AG04450 (cell line): ENCODE data around the gene NNT. TPM values are rescaled to one million over a fixed set of nuclear protein-coding genes. Genes with fewer than 3 reads are reported as not detected.
"Not testable (repeated sequence)": the region's sequence is repeated elsewhere in the genome, so short reads cannot be mapped to it uniquely, and the experiment has no call there.

ENCODE experiments used
- CTCF ChIA-PET: fragments of 300-600, 350-600 bp; formaldehyde crosslinking; extraction: SDS; loops from one replicate; lab custom pipeline; 2022; ENCODE audit warnings: antibody characterized with exemption, inconsistent platforms; lab: Charles Lee
- POLR2A ChIA-PET: fragments of 350-600 bp; formaldehyde crosslinking; extraction: SDS; loops from one replicate; lab custom pipeline; 2021; ENCODE audit warnings: antibody characterized with exemption, inconsistent platforms; lab: Yijun Ruan, JAX
- DNase-seq: peaks from one replicate; pipeline ENCODE4 v3.0.0-alpha.2; 2011; ENCODE audit warnings: low read depth, low spot score
- H3K27ac ChIP-seq: one replicate; pipeline ENCODE4 v1.5.1; 2012; ENCODE audit warnings: low read depth, low read length, control low read depth
- H3K27me3 ChIP-seq: one replicate; pipeline ENCODE4 v1.6.0; 2012; ENCODE audit warnings: low read length; ENCODE audit not compliant: control insufficient read depth, insufficient read depth
- H3K4me3 ChIP-seq: 2 replicates; pipeline ENCODE4 v1.5.1; 2011; ENCODE audit warnings: mild to moderate bottlenecking, low read depth, low read length, control low read depth
- H3K9me3 ChIP-seq: 2 replicates; pipeline ENCODE4 v1.5.1; 2012; ENCODE audit warnings: low read length; ENCODE audit not compliant: control insufficient read depth, insufficient read depth
- polyA plus RNA-seq: library from polyadenylated mRNA; depleted of rRNA; stranded (reverse); fragments of >200 nt; gene quantifications from 2 replicates; pipeline ENCODE4 v1.2.3, GENCODE V29; 2011; rRNA removed
- TF ChIP-seq, protein P1 (sequence below): IDR thresholded peaks from 2 replicates; pipeline ENCODE4 v1.5.1; 2011; ENCODE audit warnings: low read depth, low read length, control low read depth, inconsistent platforms

NNT gene
- polyA plus RNA-seq, 1 experiment = 64.6 TPM

DNA sequence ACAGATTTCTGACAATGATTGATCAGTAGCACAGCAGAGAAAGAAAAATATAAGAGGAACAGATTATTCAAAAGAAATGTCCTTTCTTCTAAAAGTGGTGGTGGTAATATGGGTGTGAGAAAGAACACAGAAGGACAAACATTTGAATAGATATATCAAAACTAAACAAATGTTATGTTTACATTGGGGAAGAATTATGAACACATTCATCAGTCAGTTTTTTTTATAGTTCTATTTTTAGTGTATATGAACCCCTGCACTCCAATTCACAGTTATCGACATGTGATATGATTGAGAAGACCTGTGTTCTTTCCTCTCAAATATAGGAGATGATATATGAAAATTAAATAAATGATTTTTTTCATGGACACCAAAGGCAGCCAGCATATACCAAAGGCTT lies 128.6 kb downstream of the NNT start:
- ChIA-PET CTCF (interaction anchor here (0.6 to 6.9 kb wide), 4 partner anchors 100 to 1042 kb away, joined by 3 to 145 read pairs (median 12); no protein-coding TSS in a partner anchor), POLR2A (no interaction called here)
- TF ChIP-seq, protein P1, sequence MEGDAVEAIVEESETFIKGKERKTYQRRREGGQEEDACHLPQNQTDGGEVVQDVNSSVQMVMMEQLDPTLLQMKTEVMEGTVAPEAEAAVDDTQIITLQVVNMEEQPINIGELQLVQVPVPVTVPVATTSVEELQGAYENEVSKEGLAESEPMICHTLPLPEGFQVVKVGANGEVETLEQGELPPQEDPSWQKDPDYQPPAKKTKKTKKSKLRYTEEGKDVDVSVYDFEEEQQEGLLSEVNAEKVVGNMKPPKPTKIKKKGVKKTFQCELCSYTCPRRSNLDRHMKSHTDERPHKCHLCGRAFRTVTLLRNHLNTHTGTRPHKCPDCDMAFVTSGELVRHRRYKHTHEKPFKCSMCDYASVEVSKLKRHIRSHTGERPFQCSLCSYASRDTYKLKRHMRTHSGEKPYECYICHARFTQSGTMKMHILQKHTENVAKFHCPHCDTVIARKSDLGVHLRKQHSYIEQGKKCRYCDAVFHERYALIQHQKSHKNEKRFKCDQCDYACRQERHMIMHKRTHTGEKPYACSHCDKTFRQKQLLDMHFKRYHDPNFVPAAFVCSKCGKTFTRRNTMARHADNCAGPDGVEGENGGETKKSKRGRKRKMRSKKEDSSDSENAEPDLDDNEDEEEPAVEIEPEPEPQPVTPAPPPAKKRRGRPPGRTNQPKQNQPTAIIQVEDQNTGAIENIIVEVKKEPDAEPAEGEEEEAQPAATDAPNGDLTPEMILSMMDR = no peak
- Histone ChIP-seq H3K9me3 (no peaks in the 10 kb centered on the region), H3K27ac (no peak overlapping the region), H3K27me3 (no peaks in the 10 kb centered on the region), H3K4me3 (no peak overlapping the region)
- DNase-seq = no peak

DNA sequence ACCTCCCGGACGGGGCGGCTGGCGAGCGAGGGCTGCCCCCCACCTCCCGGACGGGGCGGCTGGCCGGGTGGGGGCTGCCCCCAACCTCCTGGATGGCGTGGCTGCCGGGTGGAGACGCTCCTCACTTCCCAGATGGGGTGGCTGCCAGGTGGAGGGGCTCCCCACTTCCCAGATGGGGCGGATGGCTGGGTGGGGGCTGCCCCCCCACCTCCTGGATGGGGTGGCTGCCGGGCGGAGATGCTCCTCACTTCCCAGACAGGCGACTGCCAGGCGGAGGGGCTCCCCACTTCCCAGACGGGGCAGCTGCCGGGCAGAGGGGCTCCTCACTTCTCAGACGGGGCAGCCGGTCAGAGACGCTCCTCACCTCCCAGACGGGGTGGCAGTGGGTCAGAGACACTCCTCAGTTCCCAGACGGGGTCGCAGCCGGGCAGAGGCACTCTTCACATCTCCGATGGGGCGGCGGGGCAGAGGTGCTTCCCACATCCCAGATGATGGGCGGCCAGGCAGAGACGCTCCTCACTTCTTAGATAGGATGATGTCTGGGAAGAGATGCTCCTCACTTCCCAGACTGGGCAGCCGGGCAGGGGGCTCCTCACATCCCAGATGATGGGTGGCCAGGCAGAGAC lies 143.1 kb downstream of the NNT start:
- H3K4me3 ChIP-seq, H3K27ac ChIP-seq, DNase-seq, H3K27me3 ChIP-seq, CTCF ChIA-PET, POLR2A ChIA-PET: not testable (repeated sequence)
- H3K9me3 ChIP-seq = peaks cover 11% of the 10 kb centered on the region; the same call in 1 of the 2 replicates

DNA sequence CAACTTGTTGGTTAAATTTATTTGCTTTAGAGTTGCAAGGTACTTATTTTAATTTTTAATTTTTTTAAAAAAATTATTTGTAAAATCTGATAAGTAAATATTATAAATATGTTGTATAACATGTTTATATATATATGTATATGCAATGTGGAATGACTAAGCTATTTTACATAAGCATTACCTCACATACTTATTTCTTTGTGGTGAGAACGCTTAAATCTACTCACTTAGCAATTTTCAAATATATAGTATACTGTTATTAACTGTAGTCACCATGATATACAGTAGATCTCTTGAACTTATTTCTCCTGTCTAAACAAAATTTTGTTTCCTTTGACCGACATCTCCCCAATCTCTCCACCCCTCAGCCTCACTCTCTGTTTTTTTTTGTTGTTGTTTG lies 147.8 kb downstream of the NNT start:
- TF ChIP-seq, protein P1 = no peak
- no peaks in the 10 kb centered on the region for H3K27me3 ChIP-seq
- DNase-seq = no peak
- no peak overlapping the region for H3K4me3 ChIP-seq
- H3K27ac ChIP-seq = no peak overlapping the region
- POLR2A ChIA-PET = no interaction called here
- CTCF ChIA-PET = no interaction called here
- peaks cover 11% of the 10 kb centered on the region; the same call in 1 of the 2 replicates for H3K9me3 ChIP-seq

DNA sequence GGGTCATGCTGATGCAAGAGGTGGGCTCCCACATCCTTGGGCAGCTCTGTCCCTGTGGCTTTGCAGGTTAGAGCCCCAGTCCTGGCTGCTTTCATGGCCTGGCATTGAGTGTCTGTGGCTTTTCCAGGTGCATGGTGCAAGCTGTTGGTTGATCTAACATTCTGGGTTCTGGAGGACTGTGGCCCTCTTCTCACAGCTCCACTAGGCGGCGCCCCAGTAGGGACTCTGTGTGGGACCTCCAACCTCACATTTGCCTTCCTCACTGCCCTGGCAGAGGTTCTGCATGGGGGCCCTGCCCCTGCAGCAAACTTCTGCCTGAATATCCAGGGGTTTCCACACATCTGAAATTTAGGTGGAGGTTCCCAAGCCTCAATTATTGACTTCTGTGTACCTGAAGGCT lies 150.1 kb downstream of the NNT start:
- Histone ChIP-seq H3K27me3 (no peaks in the 10 kb centered on the region), H3K9me3 (no peaks in the 10 kb centered on the region), H3K4me3 (no peak overlapping the region), H3K27ac (no peak overlapping the region)
- CTCF ChIA-PET = no interaction called here
- no peak for DNase-seq
- TF ChIP-seq, protein P1 = no peak
- POLR2A ChIA-PET = no interaction called here

Other genes with a start within 250 kb of the NNT start
- gene CCL28, start 190.8 kb upstream of the NNT start, polyA plus RNA-seq = 0.04 TPM in 2 replicates
- 14.1 and 16.3 TPM in 2 replicates for gene TMEM267, start 119.3 kb upstream of the NNT start, polyA plus RNA-seq
- 1.9 and 3.5 TPM in 2 replicates for gene C5orf34, start 88.0 kb upstream of the NNT start, polyA plus RNA-seq
- gene PAIP1, start 46.1 kb upstream of the NNT start, polyA plus RNA-seq = 125 and 148 TPM in 2 replicates